BLaER1 (cell line): ENCODE measurements around the gene CHID1.

Source experiments
- H3K27ac ChIP-seq: shearing (Covaris generic); formaldehyde crosslinking; 2 replicates; pipeline ENCODE4 v1.8.1; 2022
- H3K27me3 ChIP-seq: shearing (Covaris generic); formaldehyde crosslinking; 2 replicates; pipeline ENCODE4 v1.8.1; 2022
- H3K36me3 ChIP-seq: shearing (Covaris generic); formaldehyde crosslinking; 2 replicates; pipeline ENCODE4 v1.8.1; 2022
- H3K4me1 ChIP-seq: shearing (Covaris generic); formaldehyde crosslinking; 2 replicates; pipeline ENCODE4 v1.8.1; 2022
- H3K4me2 ChIP-seq: shearing (Covaris generic); formaldehyde crosslinking; 2 replicates; pipeline ENCODE4 v1.8.1; 2022
- H3K4me3 ChIP-seq: shearing (Covaris generic); formaldehyde crosslinking; 2 replicates; pipeline ENCODE4 v1.8.1; 2022
- H3K9ac ChIP-seq: shearing (Covaris generic); formaldehyde crosslinking; 2 replicates; pipeline ENCODE4 v1.8.1; 2022
- H3K9me3 ChIP-seq: shearing (Covaris generic); formaldehyde crosslinking; 2 replicates; pipeline ENCODE4 v1.8.1; 2022
- H4K20me1 ChIP-seq: shearing (Covaris generic); formaldehyde crosslinking; 2 replicates; pipeline ENCODE4 v1.8.1; 2022
- Cebpa-rat ChIP-seq: shearing (Covaris generic); IDR thresholded peaks from 2 replicates; pipeline ENCODE4 v1.8.1; 2022

The CHID1 gene

DNA sequence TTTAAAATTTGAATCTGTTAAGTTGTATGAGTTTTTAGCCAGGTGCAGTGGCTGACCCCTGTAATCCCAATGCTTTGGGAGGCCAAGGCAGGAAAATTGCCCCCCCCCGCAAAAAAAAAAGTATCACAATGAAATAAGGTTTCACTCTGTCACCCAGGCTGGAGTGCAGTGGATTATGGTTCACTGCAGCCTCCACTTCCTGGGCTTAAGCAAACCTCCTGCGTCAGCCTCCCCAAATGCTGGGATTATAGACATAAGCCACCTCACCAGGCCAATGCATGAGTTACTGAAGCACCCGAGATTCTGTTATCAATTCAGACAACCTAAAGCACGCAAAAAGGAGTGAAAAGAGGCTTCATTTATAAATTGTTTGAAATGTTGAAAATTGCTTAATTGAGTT lies 2.4 kb upstream of the CHID1 start:
- no peak for TF ChIP-seq Cebpa-rat
- Histone ChIP-seq H3K4me2 (no peak overlapping the region), H3K9me3 (no peaks in the 10 kb centered on the region)

GRCh38 chr11:912266-912665 lies 1.7 kb upstream of the CHID1 start:
- H3K36me3 ChIP-seq, result peaks cover 21% of the 10 kb centered on the region; the same call in 1 of the 2 replicates
- H4K20me1 ChIP-seq, result peaks cover 31% of the 10 kb centered on the region
- no peak overlapping the region for H3K27ac ChIP-seq
- no peaks in the 10 kb centered on the region for H3K9me3 ChIP-seq
- no peak overlapping the region for H3K4me3 ChIP-seq
- no peaks in the 10 kb centered on the region for H3K27me3 ChIP-seq
- peaks cover 48% of the 10 kb centered on the region for H3K4me1 ChIP-seq
- H3K9ac ChIP-seq, result no peak overlapping the region
- peak overlapping the region; percentile 94 for H3K4me2 ChIP-seq
- TF ChIP-seq Cebpa-rat, result no peak

More for the DNA sequence above, 2.4 kb upstream of the CHID1 start:
- Histone ChIP-seq H4K20me1 (peaks cover 24% of the 10 kb centered on the region), H3K27ac (no peak overlapping the region), H3K4me3 (no peak overlapping the region), H3K9ac (no peak overlapping the region), H3K4me1 (peaks cover 44% of the 10 kb centered on the region), H3K36me3 (peaks cover 14% of the 10 kb centered on the region; the same call in 1 of the 2 replicates), H3K27me3 (no peaks in the 10 kb centered on the region)

- no peaks in the 10 kb centered on the region for H3K9me3 ChIP-seq
- peaks cover 36% of the 10 kb centered on the region for H4K20me1 ChIP-seq
- H3K4me3 ChIP-seq, result peak overlapping the region; percentile 91
- H3K36me3 ChIP-seq, result peaks cover 25% of the 10 kb centered on the region
- H3K4me2 ChIP-seq, result peak overlapping the region; percentile 94
- peak overlapping the region; percentile 91 for H3K9ac ChIP-seq
- no peaks in the 10 kb centered on the region for H3K27me3 ChIP-seq
- peak overlapping the region; percentile 96 for H3K27ac ChIP-seq
- peaks cover 44% of the 10 kb centered on the region for H3K4me1 ChIP-seq
- no peak for TF ChIP-seq Cebpa-rat
Measured at GRCh38 chr11:911890-912219, 1.2 kb upstream of the CHID1 start.

- peak overlapping the region; percentile 91 for H3K9ac ChIP-seq
- H4K20me1 ChIP-seq, result peaks cover 41% of the 10 kb centered on the region
- H3K27ac ChIP-seq, result peak overlapping the region; percentile 96
- peaks cover 31% of the 10 kb centered on the region for H3K36me3 ChIP-seq
- H3K27me3 ChIP-seq, result no peaks in the 10 kb centered on the region
- no peaks in the 10 kb centered on the region for H3K9me3 ChIP-seq
- no peak for TF ChIP-seq Cebpa-rat
- peaks cover 41% of the 10 kb centered on the region for H3K4me1 ChIP-seq
- H3K4me2 ChIP-seq, result peak overlapping the region; percentile 94
- H3K4me3 ChIP-seq, result peak overlapping the region; percentile 91
Measured at GRCh38 chr11:911031-911889, 650 bp upstream of the CHID1 start.

DNA sequence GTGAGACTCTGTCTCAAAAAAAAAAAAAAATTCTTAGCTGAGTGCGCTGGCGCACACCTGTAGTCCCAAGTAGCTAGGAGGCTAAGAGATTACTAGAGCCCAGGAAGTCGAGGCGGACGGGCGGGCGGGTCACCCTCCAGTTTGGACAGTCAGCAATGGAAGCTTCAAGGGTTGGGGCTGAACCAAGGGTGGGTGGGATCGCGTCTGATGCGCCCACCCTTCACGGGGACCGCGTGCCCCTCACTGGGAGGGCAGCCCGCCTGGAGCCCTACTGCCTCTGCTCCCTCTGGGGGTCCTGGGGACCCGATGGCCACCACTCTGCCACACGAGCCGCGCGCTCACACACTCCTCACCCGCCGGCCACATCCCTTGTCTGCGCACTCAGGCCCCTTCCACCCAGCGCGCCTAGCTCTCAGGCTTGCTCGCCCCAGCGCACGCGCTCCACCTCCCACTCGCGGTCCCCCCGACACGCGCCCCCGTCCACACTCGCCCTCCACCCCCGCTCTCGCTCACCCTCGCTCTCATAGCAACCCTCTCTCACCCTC lies 494 bp downstream of the CHID1 start:
- peaks cover 42% of the 10 kb centered on the region for H3K36me3 ChIP-seq
- peak overlapping the region; percentile 96 for H3K27ac ChIP-seq
- peak overlapping the region; percentile 91 for H3K9ac ChIP-seq
- H3K27me3 ChIP-seq, result no peaks in the 10 kb centered on the region
- H3K9me3 ChIP-seq, result no peaks in the 10 kb centered on the region
- TF ChIP-seq Cebpa-rat, result no peak
- H4K20me1 ChIP-seq, result peaks cover 53% of the 10 kb centered on the region
- peak overlapping the region; percentile 91 for H3K4me3 ChIP-seq
- H3K4me1 ChIP-seq, result peaks cover 41% of the 10 kb centered on the region
- H3K4me2 ChIP-seq, result peak overlapping the region; percentile 94

- Histone ChIP-seq H3K36me3 (peaks cover 49% of the 10 kb centered on the region), H3K27me3 (no peaks in the 10 kb centered on the region), H3K9me3 (no peaks in the 10 kb centered on the region), H3K27ac (no peak overlapping the region), H3K4me2 (peak overlapping the region; percentile 94), H3K4me1 (peaks cover 41% of the 10 kb centered on the region), H3K4me3 (peak overlapping the region; percentile 91; the same call in 1 of the 2 replicates), H3K9ac (peak overlapping the region; percentile 91), H4K20me1 (peaks cover 60% of the 10 kb centered on the region)
- TF ChIP-seq Cebpa-rat, result no peak
Measured at GRCh38 chr11:909406-909805, 1.2 kb downstream of the CHID1 start.

DNA sequence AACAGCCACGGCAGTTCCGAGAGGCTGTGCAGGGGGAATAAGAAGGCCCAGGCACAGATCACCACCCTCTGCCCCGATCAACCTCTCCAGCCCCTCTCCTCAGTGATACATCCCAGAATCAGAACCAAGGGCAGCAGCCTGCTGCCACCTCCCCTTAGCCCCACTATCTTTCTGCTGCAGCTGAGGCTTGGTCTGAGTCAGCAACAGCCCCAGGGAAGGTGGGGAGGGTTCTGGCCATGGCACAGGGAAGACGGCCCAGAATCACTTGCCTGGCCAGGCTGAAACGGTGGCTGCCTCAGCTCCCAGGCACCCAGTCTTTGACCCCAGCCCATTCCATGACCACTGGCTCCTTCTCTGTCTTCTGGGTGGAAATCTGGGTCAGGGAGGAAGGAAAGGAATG lies 2.3 kb downstream of the CHID1 start:
- H3K4me2 ChIP-seq, result peak overlapping the region; percentile 5; the same call in 1 of the 2 replicates
- peaks cover 67% of the 10 kb centered on the region for H4K20me1 ChIP-seq
- H3K4me3 ChIP-seq, result no peak overlapping the region
- H3K9me3 ChIP-seq, result no peaks in the 10 kb centered on the region
- H3K9ac ChIP-seq, result peak overlapping the region; percentile 91; the same call in 1 of the 2 replicates
- H3K4me1 ChIP-seq, result peaks cover 41% of the 10 kb centered on the region
- H3K36me3 ChIP-seq, result peaks cover 60% of the 10 kb centered on the region
- no peaks in the 10 kb centered on the region for H3K27me3 ChIP-seq
- no peak for TF ChIP-seq Cebpa-rat
- H3K27ac ChIP-seq, result no peak overlapping the region

- Histone ChIP-seq H3K36me3 (peaks cover 66% of the 10 kb centered on the region), H3K27me3 (no peaks in the 10 kb centered on the region), H3K4me2 (peak overlapping the region; percentile 5; the same call in 1 of the 2 replicates), H3K9ac (0 out of 2 replicates have a peak overlapping the region, but pooled peaks have one; percentile 91), H3K27ac (no peak overlapping the region), H3K4me1 (peaks cover 41% of the 10 kb centered on the region), H4K20me1 (peaks cover 73% of the 10 kb centered on the region), H3K4me3 (no peak overlapping the region), H3K9me3 (no peaks in the 10 kb centered on the region)
- no peak for TF ChIP-seq Cebpa-rat
Measured at GRCh38 chr11:907668-908067, 2.9 kb downstream of the CHID1 start.

- H3K27ac ChIP-seq, result no peak overlapping the region
- H3K4me2 ChIP-seq, result no peak overlapping the region
- no peak for TF ChIP-seq Cebpa-rat
- H3K4me3 ChIP-seq, result no peak overlapping the region
- peaks cover 81% of the 10 kb centered on the region for H4K20me1 ChIP-seq
- H3K4me1 ChIP-seq, result peaks cover 28% of the 10 kb centered on the region
- no peaks in the 10 kb centered on the region for H3K9me3 ChIP-seq
- no peak overlapping the region for H3K9ac ChIP-seq
- no peaks in the 10 kb centered on the region for H3K27me3 ChIP-seq
- H3K36me3 ChIP-seq, result peaks cover 84% of the 10 kb centered on the region
Measured at GRCh38 chr11:905952-906351, 4.7 kb downstream of the CHID1 start.

GRCh38 chr11:904380-904779 lies 6.2 kb downstream of the CHID1 start:
- H3K36me3 ChIP-seq, result peaks cover 99% of the 10 kb centered on the region
- no peak overlapping the region for H3K9ac ChIP-seq
- H3K4me3 ChIP-seq, result no peak overlapping the region
- peaks cover 77% of the 10 kb centered on the region for H4K20me1 ChIP-seq
- no peak overlapping the region for H3K27ac ChIP-seq
- TF ChIP-seq Cebpa-rat, result no peak
- no peak overlapping the region for H3K4me2 ChIP-seq
- H3K27me3 ChIP-seq, result no peaks in the 10 kb centered on the region
- H3K4me1 ChIP-seq, result peaks cover 20% of the 10 kb centered on the region
- no peaks in the 10 kb centered on the region for H3K9me3 ChIP-seq
